HUES6 (cell line): ENCODE results near the gene MTMR10.
A peak's percentile ranks its signal among the peaks of the same experiment; 100 is the strongest.

ENCODE experiments used
- H3K27ac ChIP-seq: 2 replicates; pipeline ENCODE4 v1.7.0; 2013; ENCODE audit warnings: low read depth, mild to moderate bottlenecking, low read length, inconsistent platforms
- H3K27me3 ChIP-seq: 2 replicates; pipeline ENCODE4 v1.6.1; 2013; ENCODE audit warnings: low read length; ENCODE audit not compliant: control insufficient read depth, insufficient read depth
- H3K36me3 ChIP-seq: 2 replicates; pipeline ENCODE4 v1.6.1; 2013; ENCODE audit warnings: low read length; ENCODE audit not compliant: control insufficient read depth, insufficient read depth
- H3K4me1 ChIP-seq: 2 replicates; pipeline ENCODE4 v1.6.1; 2013; ENCODE audit warnings: low read length; ENCODE audit not compliant: control insufficient read depth, insufficient read depth
- H3K4me3 ChIP-seq: 2 replicates; pipeline ENCODE4 v1.5.1; 2013; ENCODE audit warnings: low read depth, low read length
- H3K9ac ChIP-seq: one replicate; pipeline ENCODE4 v1.6.1; 2013; ENCODE audit warnings: mild to moderate bottlenecking, low read length
- H3K9me3 ChIP-seq: 2 replicates; pipeline ENCODE4 v1.6.1; 2013; ENCODE audit warnings: low read depth, low read length; ENCODE audit not compliant: control insufficient read depth, insufficient read depth

MTMR10 gene

DNA sequence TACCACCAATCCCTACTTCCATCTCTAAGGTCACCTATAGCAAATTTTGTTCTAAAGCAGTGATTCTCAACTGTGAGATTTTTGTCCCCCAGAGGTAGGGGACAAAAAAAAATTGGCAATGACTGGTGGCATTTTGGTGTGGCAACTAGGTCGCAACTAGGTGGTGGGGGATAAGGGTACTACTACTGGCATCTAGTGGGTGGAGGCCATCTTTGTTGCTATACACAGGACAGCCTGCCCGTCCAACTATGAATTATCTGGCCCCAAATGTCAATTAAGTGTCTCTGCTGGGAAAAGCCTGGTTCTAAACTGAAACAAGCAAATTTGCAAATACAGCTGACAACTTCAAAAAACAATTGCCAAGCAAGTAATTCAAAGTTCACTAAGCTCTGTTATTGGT is 1.4 kb downstream of the MTMR10 start:
- Histone ChIP-seq H3K27me3 (no peaks in the 10 kb centered on the region), H3K4me1 (0 out of 2 replicates have a peak, but pooled peaks cover 3% of the 10 kb centered on the region), H3K36me3 (peaks cover 26% of the 10 kb centered on the region), H3K4me3 (peak overlapping the region; percentile 96), H3K9me3 (no peaks in the 10 kb centered on the region), H3K27ac (no peak overlapping the region), H3K9ac (no peak overlapping the region)

DNA sequence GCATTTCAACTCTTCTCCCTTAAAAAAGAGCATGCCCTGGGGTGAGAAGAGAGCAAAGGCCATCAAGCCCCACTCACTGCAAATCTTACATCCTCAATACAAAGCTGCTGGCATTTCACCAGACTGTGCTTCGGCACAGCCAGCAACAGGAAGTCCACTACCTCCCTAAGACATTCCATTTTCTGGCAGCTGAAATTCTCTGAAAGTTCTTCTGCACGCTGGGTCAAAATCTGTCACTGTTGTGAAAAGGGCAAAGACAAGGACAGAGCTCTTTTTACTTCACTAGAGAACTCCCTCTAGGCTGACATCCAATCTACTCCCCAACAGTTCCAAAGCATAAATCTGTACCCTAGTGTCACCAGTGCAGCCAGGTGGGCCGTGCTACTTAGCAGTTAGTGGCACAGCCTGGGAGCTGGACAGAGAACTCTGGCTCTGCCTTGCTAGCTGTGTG is 6.3 kb downstream of the MTMR10 start:
- Histone ChIP-seq H3K27ac (no peak overlapping the region), H3K9me3 (no peaks in the 10 kb centered on the region), H3K27me3 (no peaks in the 10 kb centered on the region), H3K4me3 (no peak overlapping the region), H3K36me3 (peaks cover 30% of the 10 kb centered on the region), H3K9ac (no peak overlapping the region), H3K4me1 (no peaks in the 10 kb centered on the region)

GRCh38 chr15:30984542-30984941 is 6.9 kb downstream of the MTMR10 start:
- Histone ChIP-seq H3K27ac (no peak overlapping the region), H3K4me3 (no peak overlapping the region), H3K36me3 (peaks cover 30% of the 10 kb centered on the region), H3K4me1 (no peaks in the 10 kb centered on the region), H3K9me3 (no peaks in the 10 kb centered on the region), H3K9ac (no peak overlapping the region), H3K27me3 (no peaks in the 10 kb centered on the region)

GRCh38 chr15:30984118-30984517 is 7.3 kb downstream of the MTMR10 start:
- Histone ChIP-seq H3K9ac (no peak overlapping the region), H3K36me3 (peaks cover 30% of the 10 kb centered on the region), H3K4me3 (no peak overlapping the region), H3K27me3 (no peaks in the 10 kb centered on the region), H3K27ac (no peak overlapping the region), H3K4me1 (no peaks in the 10 kb centered on the region), H3K9me3 (no peaks in the 10 kb centered on the region)

DNA sequence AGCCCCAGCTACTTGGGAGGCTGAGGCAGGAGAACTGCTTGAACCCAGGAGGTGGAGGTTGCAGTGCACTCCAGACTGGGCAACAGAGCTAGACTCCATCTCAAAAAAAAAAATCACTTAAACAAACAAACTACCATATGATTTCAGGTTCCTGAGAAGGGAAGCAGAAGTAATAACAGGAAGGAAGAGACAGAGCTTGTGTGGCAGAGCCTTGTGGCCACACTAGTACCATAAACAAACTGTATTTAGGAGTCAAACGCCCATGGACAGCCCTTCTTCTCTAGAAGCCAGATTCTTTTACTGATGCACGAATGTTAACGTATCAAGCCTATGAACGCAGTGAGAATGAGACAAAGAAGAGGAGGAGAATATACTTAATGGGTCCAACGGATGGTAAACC is 12.0 kb downstream of the MTMR10 start:
- Histone ChIP-seq H3K9ac (no peak overlapping the region), H3K27me3 (no peaks in the 10 kb centered on the region), H3K27ac (no peak overlapping the region), H3K4me3 (no peak overlapping the region), H3K9me3 (no peaks in the 10 kb centered on the region), H3K4me1 (no peaks in the 10 kb centered on the region), H3K36me3 (peaks cover 13% of the 10 kb centered on the region)

DNA sequence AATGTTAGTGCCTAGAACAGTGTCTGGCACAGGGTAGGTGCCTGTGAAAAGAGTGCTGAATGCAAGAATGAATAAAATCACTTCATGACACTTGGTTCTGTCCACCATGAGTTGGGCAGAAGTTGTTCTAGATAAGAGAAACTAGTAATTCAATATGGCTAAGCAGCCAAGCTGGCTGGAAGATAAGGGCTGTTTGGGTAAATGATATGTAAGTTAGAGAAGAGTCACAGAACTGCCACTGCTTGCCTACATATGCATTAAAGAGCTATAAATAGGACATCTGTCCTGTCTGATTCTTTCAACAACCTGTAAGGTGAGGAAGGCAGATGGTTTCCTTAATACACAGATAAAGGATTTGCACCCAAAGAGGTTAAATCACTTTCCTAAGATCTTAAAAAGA is 13.1 kb downstream of the MTMR10 start:
- H3K9ac ChIP-seq, result no peak overlapping the region
- no peaks in the 10 kb centered on the region for H3K9me3 ChIP-seq
- peaks cover 24% of the 10 kb centered on the region for H3K36me3 ChIP-seq
- no peak overlapping the region for H3K4me3 ChIP-seq
- H3K27ac ChIP-seq, result no peak overlapping the region
- H3K27me3 ChIP-seq, result no peaks in the 10 kb centered on the region
- no peaks in the 10 kb centered on the region for H3K4me1 ChIP-seq

DNA sequence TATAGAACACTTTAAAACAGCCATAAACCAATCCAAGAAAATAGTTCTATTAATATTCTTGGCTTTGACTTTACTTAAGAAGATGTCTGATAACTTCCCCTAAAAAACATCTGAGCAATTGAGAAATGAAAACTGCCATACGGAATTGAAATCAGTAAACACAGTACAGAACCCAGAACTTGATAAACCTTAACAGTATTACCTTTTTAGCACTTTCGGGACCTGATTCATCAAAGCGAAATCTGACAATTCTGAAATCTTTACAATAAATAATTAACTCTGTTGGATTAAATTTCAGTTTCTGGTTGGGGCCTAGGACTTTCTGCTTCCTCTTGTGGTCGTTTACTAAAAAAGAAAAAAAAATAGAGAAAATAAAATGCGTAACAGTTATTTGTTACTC is 17.3 kb downstream of the MTMR10 start:
- no peaks in the 10 kb centered on the region for H3K4me1 ChIP-seq
- H3K27me3 ChIP-seq, result no peaks in the 10 kb centered on the region
- H3K4me3 ChIP-seq, result no peak overlapping the region
- H3K36me3 ChIP-seq, result peaks cover 23% of the 10 kb centered on the region
- no peak overlapping the region for H3K9ac ChIP-seq
- H3K27ac ChIP-seq, result no peak overlapping the region
- H3K9me3 ChIP-seq, result no peaks in the 10 kb centered on the region

- no peak overlapping the region for H3K4me3 ChIP-seq
- H3K27me3 ChIP-seq, result no peaks in the 10 kb centered on the region
- H3K4me1 ChIP-seq, result no peaks in the 10 kb centered on the region
- no peaks in the 10 kb centered on the region for H3K9me3 ChIP-seq
- no peak overlapping the region for H3K9ac ChIP-seq
- H3K27ac ChIP-seq, result no peak overlapping the region
- peaks cover 23% of the 10 kb centered on the region for H3K36me3 ChIP-seq
Observed at GRCh38 chr15:30973379-30973778, 18.0 kb downstream of the MTMR10 start.

DNA sequence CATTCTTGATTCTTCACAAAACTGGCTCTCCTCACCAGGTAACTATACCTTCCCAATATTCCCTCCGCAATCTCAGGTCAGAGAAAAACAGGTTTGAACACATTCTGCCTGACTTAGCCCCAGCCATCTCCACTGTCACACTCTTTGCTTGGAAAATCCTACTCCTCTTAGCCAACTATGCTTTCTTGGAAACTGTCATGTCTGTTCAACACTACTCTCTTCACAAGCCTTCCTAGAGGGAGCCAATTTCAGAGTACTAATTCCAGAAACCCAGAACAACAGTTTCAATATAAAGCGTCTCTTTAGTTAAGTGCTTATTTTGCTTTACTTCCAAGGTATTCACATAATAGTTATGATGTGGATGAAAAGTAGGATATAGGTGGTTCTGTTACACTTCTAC is 21.7 kb downstream of the MTMR10 start:
- H3K4me3 ChIP-seq, result no peak overlapping the region

DNA sequence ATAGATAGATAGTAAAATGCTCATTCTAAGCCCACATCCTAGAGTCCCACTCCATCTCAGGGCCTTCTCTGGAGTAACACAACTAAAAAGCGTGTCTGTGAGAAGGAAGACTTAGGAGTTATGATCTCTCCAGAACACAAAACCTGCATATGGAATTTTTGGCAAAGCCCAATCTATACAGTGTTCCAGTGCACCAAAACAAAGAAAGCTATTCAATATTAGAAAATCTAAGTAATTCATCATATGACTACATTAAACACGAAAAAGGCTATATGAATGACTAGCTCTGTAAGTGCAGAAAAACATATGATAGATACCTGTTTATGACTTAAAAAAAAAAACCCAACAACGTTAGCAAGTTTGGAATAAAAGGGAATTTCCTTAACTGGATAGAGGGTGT is 27.7 kb downstream of the MTMR10 start:
- H3K27ac ChIP-seq, result no peak overlapping the region
- H3K9me3 ChIP-seq, result no peaks in the 10 kb centered on the region
- no peaks in the 10 kb centered on the region for H3K27me3 ChIP-seq
- no peak overlapping the region for H3K4me3 ChIP-seq
- no peaks in the 10 kb centered on the region for H3K4me1 ChIP-seq
- H3K9ac ChIP-seq, result no peak overlapping the region
- H3K36me3 ChIP-seq, result peaks cover 52% of the 10 kb centered on the region

More for the DNA sequence above, 21.7 kb downstream of the MTMR10 start:
- no peaks in the 10 kb centered on the region for H3K27me3 ChIP-seq
- H3K9ac ChIP-seq, result no peak overlapping the region
- peaks cover 33% of the 10 kb centered on the region for H3K36me3 ChIP-seq
- H3K4me1 ChIP-seq, result no peaks in the 10 kb centered on the region
- H3K9me3 ChIP-seq, result no peaks in the 10 kb centered on the region
- no peak overlapping the region for H3K27ac ChIP-seq

GRCh38 chr15:30962659-30963058 is 28.8 kb downstream of the MTMR10 start:
- peaks cover 58% of the 10 kb centered on the region for H3K36me3 ChIP-seq
- no peak overlapping the region for H3K4me3 ChIP-seq
- H3K4me1 ChIP-seq, result no peaks in the 10 kb centered on the region
- no peak overlapping the region for H3K9ac ChIP-seq
- 0 out of 2 replicates have a peak overlapping the region, but pooled peaks have one; percentile 18 for H3K27ac ChIP-seq
- H3K27me3 ChIP-seq, result no peaks in the 10 kb centered on the region
- H3K9me3 ChIP-seq, result no peaks in the 10 kb centered on the region

DNA sequence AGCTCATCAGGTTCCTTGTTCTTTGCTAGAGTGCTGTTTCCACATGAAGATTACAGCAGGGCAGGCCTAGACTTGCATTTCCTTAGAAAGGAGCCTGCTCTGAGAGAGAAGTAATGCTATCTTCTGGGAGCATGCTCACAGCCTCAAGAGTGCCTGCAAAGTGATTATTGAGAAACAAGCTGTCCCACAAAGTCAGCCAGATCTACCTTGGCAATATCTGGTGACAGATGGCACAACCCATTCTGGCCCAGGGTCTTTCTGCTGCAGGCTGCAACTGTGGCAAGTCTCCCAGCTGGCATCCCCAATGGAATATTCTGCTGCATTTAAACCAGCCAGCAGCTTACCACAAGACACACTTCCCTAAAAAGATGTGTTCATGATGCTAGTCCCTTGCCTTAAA is 29.3 kb downstream of the MTMR10 start:
- H3K27ac ChIP-seq, result 0 out of 2 replicates have a peak overlapping the region, but pooled peaks have one; percentile 18
- no peak overlapping the region for H3K9ac ChIP-seq
- no peak overlapping the region for H3K4me3 ChIP-seq
- H3K36me3 ChIP-seq, result peaks cover 63% of the 10 kb centered on the region
- H3K9me3 ChIP-seq, result no peaks in the 10 kb centered on the region
- H3K4me1 ChIP-seq, result no peaks in the 10 kb centered on the region
- no peaks in the 10 kb centered on the region for H3K27me3 ChIP-seq
